COLO668 (cell line): ENCODE results near the gene C1QTNF6.

Source experiments
- DNase-seq: peaks from one replicate; lab custom pipeline; 2025; ENCODE audit not compliant: unreplicated experiment; lab: John Stamatoyannopoulos, UW

Gene C1QTNF6

DNA sequence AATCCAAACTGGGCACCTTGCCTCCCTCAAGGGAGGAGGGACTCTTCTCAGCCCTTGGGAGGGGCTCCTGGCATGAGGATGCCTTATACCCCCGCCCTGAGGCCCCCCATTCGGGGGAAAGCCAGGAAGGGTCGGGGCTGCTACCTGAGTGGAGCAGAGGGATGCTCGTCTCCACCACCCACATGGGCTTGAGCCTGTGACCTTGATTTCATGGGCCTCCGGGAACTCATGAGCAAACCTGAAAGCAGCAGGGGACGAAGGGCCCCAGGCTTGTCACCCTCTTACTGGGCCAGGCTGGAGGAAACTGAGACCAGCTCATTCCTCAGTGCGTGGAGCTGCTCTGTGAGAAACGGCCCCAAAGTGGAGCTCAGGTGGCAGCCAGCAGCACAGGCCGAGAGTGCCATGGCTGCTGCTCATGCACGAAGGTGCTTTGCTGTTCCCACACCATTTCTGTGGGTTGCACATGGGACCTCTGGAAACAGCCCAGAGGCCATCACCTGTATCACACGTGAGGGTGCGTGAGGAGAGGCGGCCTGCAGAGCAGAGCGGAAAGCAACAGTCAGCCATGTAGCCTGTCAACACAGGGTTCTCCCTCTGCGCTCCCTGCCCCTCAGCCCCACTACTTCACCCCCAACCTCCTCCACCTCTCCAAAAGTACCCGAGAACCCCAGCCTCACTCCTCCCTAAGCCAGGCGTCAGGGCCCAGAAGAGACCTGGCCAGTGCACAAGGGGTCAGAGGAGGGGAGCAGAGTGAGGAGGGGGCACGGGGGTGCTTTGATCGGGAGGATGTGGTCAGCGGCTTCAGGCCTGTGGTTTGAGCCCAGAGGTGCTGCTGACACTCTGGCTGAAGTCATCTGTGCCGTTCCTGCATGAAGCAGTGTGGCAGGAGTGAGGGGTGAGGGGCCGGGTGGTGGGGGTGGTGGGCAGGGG lies 24.2 kb downstream of the C1QTNF6 start:
- no peak for DNase-seq

DNA sequence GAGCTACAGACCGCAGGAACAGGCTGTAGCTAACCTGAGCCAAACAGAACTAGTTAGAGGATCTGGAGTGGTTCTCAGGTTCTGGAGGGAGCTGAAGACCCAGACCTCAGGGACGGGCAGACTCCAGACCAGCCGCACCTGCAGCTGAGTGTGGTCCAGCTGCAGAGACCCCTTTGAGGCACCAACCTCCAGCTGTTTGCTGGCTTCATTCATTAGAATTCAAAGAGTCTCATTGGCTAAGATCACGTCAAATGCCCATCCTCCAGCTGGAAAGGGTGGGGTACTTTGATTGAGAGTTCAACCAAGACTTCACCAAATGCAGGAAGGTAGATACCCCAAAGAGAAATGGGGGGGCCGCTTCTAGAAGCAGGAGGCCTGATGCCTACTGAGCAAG lies 25.0 kb downstream of the C1QTNF6 start:
- DNase-seq, result no peak

DNA sequence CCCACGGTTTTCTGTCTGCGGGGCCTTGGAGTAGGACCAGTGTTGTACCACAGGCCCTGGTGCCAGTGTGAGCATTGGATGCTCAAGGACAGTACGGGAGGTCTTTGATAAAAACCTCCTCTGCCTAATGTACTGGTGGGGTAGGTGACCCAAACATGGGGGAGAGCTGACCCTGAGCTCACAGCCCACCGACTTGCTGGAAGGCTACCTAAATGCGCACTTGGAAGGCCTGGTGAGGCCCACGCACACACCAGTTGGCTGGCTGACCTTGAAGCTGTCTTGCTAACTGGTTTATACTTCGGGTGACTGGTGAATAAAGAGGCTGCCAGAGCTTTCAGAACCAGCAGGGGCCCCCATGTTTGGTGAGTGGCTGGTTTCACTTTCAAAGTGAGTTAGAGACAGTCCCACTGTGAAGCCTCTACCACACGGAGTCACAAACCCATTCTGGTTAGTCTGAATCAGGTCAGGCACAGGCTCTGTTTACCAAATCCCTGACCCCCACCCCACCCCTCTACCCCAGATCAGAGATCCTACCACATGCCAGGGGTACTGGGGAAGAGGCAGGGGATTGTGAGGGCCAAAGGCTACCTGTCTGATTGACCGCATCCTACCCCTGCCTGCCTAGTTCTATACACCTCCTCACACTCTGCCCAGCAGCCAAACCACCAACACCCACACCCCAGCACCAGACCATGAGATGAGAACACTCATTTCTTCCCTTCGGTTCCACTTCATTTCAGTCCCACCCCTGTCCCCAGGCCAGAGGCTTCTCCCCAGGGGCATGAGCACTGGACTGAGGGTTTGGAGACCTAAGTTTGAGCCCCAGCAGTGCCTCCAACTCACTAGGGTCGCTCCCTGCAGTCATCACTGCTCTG lies 25.6 kb downstream of the C1QTNF6 start:
- no peak for DNase-seq

DNA sequence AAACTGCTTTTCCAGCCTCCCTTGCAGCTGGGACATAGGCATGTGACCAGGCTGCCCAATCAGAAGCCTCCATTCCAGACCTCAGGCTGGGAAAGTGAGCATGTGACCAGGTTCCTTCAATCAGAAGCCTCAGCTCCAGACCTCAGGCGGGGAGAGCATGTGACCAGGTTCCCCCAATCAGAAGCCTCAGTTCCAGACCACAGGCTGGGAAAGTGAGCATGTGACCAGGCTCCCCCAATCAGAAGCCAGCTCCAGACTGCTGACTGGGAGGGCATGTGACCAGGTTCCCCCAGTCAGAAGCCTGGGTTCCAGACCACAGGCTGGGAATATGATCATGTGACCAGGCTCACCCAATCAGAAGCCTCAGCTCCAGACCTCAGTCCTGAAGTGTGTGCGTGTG lies 26.6 kb downstream of the C1QTNF6 start:
- DNase-seq, result no peak

DNA sequence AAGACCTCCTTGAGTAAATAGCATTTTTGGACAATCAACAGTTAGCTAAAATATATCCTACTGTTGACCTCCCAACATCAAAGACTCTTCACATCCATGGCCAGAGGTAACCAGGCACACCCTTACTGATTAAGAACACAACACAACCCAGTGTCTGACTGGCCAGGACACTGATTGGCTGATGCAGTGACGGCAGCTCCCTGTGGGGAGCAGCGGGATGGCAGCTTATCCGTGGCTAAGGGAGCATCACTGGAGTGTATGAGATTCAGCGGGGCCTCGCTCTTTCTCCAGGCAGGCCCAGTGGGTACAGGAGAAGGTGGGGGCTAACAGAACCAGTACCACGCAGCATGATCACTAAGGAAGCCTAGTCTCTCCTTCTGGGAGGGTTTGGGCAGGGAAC lies 28.0 kb downstream of the C1QTNF6 start:
- DNase-seq, result no peak

DNA sequence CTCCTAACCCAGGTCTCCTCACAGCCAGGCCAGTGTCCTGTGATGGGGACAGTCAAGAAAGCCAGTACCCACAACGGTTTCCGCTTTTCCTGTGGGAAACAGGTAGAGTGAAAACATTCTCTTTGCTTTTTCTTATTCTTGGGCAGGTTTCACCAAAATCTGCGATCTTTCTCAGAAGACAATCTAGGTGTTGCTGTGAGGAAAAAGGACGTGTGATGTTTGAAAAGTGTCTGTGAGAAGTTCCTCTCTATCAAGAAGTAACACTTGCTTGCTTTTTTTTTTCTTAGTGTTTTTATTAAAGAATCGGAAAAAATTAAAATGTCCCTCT lies 29.1 kb downstream of the C1QTNF6 start:
- no peak for DNase-seq

DNA sequence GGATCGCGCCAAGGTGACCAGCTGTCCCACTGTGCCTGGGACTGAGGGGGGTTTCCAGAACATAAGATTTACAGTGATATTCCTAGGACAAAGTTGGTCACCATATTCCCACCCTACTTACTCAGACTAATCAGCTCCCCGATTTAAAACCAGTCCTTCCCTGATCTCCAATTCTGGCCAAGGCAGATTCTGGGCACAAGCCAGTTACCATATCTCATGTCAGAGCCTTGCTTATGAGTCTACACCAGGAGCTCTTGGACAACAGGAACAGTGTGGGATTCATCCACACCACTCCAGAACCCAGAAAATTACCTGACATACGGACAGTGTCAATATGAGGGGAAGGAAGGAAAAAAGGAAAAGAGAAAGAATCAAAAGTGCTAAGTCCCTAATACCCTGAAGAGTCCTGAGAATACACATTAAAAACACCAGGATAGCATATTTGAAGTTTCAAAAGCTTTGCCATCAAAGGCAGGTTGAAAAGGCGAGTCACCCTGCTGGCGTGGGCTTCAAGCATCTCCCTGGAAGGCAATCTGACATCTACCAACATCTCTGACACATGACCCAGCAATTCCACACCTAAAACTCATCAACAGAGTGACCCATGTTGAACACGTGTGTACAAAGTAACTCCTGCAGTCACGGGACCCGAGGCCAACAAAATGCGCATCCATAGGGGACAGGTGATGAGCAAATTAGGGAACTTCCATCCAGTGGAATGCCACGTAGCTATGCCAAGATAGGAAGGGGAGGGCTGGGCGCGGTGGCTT lies 30.3 kb downstream of the C1QTNF6 start:
- no peak for DNase-seq

DNA sequence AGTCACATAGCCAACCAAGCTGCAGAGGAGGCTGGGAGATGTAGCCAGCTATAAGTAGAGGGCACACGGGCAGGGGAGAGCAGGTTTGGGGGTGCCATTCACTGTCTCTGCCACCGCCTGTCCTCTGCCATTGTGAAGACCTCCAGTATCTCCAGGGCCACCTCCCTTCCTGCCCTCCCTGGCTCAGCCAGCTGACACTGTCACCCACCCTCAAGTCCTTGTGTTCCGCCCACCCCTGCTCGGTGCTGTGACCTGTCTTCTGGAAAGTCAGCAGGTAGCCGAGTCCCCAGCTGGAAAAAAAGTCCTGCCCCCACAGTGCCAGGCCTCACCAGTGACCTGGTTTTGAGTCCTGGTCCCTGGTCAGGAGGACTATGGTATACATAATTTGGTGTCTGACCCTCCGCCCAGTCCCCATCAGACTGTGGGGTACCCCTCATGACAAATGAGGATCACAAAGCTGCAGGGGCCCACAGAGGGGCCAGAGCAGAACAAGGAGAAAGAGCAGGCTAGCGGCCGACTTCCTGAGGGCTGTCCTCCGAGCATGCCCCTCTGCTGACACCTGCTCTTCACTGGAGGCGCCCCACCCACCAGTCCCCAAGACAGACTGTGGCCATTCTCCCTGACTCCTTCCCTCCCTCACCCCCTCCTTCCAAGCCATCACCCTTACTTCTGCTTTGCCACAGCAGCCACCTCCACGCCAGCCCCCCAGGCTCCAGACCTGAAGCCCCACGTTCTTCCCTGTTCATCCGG lies 31.2 kb downstream of the C1QTNF6 start:
- DNase-seq, result no peak

DNA sequence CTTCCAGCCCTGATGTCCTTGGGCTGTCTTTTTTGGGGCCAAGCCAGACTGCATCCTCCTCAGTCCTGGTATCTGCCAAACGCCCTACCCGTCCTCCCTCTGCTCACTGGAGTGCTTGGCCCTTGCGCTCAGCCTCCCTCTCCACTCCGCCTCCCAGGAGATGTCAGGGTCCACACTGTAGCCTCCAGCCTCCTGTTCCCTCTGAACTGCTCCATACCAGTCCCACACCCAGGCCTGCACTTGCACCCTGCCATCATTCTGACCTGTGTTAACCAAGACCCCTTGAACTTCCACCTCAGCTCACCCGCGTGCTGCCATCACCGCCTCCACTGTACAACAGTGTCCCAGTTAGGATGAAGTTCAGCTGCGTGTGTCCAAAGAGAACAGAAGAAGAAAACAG lies 32.1 kb downstream of the C1QTNF6 start:
- DNase-seq, result no peak

DNA sequence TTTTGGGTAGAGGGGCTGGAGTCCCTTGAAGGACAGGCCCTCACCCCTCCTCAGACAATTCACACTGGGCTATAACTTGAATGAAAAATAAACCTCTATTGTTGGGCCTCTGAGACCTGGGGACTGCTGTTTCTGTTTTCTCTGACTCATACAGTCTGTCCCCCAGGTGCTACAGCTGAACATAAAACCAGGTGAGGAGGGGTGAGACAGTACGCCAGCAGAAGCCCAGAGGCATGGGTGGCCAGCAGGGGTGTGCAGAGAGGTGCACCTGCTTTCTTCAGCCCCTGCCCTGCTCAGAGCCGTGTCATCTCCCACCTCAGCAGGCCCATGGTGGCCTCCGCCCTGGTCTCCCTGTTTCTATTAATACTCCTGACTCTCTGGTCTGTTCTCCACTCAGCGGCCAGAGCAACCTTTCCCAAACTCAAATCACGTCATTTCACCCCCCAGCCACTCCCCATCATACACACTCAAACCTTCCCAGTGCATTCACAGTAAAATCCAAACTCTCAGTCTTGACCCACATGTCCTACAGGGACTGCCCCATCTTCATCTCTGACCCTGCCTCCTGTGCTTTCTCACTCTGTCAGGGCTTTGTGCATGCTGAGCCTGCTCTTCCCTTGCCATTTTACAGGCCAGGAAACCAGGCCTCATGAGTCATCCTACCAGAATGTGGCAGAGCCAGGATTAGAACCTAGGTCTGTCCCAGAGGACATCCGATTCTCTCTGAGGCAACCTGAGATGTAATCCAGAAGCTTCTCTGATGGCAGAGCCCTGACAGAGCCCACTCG lies 32.9 kb downstream of the C1QTNF6 start:
- no peak for DNase-seq

DNA sequence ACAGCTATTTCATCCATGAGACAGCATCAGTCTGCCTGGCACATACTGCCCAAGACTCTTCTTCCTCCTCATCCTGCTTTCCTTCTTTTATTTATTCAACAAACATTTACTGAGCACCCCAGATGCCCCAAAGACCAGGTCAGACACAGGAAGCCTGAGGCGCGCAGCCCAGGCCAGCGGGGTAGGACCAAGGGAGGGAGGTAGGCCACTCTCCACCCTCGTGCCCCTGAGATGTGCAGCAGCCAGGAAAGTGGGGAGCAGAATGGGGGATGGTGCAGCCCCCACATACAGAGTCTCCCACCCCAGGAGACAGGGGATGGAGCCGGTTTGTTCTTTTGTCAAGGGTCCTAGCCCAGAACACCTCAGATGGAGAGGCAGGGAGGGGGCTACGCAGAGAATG lies 34.1 kb downstream of the C1QTNF6 start:
- no peak for DNase-seq

DNA sequence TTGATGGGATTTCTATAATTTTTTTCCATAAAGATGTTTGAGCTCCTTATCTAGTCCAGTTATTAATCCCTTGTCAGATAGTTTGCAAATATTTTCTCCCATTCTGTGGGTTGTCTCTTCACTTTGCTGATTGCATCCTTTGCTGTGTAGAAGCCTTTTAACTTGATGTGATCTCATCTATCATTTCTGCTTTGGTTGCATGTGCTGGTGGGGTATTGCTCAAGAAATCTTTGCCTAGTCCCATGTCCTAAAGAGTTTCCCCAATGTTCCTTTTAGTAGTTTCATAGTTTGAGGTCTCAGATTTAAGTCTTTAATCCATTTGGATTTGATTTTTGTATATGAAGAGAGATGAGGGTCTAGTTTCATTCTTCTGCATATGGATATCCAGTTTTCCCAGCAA lies 36.6 kb downstream of the C1QTNF6 start:
- DNase-seq, result no peak

DNA sequence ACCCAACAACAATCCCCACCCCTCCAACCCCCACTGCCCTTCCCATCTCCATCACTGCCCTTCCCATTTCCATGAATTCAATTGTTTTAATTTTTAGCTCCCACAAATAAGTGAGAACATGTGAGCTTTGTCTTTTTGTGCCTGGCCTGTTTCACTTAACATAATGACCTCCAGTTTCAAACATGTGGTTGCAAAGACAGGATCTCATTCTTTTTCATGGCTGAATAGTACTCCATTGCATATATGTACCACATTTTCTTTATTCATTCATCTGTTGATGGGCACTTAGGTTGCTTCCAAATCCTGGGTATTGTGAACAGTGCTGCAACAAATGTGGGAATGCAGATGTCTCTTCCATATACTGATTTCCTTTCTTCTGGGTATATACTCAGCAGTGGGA lies 37.3 kb downstream of the C1QTNF6 start:
- DNase-seq, result no peak

DNA sequence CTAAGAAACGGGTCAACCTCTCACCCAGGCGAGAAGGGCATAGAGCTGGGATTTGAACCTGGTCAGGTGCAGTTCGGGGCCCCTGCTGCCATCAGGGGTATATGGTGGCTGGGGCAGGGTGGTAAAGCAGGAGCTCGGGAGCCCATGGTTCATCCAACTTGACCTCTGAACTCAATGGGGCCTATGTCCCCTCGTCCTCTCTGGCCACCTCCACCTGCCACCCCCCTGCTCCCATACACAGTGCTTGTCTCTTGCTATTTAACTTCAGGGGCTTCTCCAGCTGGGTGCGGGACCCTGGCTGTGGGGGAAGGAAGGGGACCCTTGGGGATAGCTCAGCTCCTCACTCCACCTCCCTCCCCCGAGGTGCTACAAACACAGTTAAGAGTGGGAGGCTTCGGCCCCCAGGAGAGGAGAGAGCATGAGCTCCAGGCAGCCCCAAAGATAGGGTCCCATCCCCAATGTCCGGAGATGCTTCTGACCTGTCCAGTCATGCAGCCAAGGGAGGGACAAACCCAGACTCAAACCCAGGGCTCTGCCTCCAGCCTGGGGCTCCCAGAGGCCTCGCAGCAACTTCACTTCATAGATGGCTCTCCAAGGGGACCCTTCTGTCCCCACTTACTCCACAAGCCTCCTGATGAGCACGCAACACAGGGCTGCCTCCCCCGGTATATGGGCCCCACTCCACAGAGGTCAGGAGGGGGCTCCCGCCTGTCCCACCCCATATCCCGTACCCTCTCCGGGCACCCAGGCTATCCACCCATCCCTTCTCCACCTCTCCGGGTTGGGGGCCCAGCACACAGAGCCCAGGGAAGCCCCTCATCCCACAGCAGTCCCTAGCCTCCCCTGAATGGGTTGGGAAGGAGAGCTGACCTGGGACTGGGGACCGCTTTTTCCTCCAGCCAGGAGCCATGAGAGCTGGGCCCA lies 39.0 kb downstream of the C1QTNF6 start:
- DNase-seq, result no peak

DNA sequence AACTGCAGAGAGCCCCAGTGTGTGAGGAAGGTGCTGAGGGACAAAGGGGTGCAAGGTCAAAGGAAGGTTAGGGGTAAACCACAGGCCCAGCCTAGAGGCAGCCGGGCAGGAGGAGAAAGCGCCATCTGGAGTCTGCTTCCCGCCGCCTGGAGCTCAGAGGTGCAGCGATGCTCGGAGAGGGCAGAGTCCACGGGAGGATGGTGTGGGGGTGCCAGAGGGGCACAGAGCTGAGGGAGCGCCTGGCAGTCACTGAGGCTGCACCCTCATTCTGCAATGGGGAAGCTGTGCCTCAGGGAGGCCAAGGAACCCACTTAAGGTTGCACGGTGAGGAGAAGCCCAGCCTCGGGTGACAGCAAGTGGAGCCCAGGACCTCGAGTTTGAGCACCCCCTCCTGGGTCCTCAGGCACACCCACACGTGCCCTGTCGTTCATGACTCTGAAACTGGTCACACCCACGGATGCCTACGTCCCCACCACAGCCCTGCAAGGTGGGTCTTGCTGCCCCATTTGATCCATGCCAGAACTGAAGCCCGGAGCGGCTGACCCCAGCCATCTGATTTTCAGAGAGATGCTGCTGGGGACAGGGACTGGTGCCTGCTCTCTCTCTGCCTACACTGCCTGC lies 39.9 kb downstream of the C1QTNF6 start:
- DNase-seq, result no peak

DNA sequence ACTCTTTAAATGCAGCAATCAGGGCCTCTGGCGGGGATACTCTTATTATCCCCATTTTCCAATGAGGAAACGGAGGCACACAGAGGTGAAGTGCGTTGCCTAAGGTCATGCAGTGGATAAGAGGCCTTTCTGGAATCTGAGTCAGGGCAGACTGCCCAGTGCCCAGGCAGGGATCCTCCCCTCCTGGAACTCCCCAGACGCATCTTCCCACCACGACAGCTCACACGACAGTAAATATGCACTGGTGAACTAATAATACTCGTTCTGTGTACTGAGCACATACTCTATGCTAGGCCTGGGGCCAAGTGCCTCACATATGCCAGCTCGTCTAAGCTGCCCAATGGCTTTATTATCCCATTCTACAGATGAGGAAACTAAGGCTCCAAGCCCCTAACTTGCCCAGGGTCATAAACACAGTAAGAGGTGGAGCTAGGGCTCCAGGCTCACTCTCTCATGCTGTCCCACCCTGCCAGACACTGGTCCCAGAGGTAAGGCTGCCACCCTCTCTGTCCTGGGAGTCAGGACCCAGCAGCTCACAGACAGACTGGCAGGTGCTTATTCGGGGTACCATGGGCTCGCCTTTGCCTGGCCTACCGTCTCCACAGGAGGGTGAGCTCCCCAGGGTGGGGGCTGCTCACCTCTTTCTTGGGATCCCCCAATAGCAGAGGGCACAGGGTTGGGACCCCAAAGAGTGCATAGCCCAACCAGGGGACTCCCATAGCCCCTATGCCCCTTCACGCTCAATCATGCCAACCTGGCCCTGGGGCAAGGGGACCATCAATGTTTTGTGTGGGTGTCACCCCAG lies 40.7 kb downstream of the C1QTNF6 start:
- no peak for DNase-seq

DNA sequence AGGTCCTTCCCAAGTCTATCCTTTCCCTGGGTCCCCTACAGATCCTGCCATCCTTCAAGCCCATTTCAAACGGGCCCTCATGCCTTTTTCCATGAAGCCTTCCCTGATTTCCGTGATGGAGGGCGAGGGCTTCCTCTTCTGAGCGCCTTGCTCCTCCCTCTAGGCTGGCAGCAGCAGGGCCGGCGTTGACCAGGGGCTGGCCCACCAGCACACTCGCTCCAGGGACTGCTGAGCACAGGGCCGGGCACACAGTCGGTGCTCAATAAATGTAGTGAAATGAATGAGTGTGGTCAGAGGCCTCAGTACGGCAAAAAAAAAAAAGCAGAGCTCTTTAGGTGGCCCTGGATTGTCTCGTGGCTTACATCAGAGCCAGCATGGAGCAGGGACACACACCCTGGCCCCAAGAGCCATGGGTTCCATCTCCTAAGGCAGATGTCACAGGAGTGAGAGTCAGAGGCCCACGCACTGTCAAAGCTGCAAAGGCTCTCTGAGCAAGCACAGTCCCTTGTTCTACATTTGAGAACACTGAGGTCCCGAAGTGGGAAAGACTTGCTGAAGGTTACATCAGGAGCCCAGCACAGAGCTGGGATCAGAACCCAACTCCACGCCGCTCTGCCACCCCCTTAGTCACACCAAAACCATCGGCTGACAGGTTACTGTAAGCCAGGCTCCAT lies 41.4 kb downstream of the C1QTNF6 start:
- no peak for DNase-seq
